ENCODE measurements around the gene GPSM1. TPM values are rescaled to one million over a fixed set of nuclear protein-coding genes. Genes with fewer than 3 reads are reported as not detected.
"Not testable (repeated sequence)": the region's sequence is repeated elsewhere in the genome, so short reads cannot be mapped to it uniquely, and the experiment has no call there.

The GPSM1 gene
- total RNA-seq, 1 donor from 2014 or later = 16.6 TPM

- no peak for DNase-seq (ENCODE audit: low spot score)
Measured at GRCh38 chr9:136317695-136318094, 9.6 kb upstream of the GPSM1 start.

GRCh38 chr9:136318111-136318775 lies 9.1 kb upstream of the GPSM1 start:
- no peak for DNase-seq (ENCODE audit: low spot score)

DNA sequence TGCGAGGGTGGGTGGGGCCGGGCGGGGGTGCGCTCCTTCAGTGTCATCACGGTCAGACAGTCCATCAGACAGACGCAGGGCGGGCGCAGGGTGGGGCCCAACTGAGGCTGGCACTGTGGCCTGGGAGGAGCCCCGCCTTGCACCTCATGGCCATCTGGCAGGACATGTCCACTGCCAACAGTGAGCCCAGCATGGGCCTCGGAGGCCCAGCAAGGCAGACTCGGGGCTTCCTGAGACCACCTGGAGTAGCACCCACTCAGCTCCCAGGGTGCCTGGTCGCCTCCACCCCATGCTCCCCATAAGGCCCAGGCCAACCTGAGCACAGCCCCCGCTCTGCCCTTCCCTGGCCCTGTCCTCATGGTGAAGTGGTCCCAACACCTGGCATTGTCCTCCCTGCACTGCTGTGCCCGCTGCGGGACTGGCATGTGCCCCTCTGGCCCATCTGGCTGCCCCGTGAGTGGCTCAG lies 8.5 kb upstream of the GPSM1 start:
- DNase-seq (ENCODE audit: low spot score) = no peak

DNA sequence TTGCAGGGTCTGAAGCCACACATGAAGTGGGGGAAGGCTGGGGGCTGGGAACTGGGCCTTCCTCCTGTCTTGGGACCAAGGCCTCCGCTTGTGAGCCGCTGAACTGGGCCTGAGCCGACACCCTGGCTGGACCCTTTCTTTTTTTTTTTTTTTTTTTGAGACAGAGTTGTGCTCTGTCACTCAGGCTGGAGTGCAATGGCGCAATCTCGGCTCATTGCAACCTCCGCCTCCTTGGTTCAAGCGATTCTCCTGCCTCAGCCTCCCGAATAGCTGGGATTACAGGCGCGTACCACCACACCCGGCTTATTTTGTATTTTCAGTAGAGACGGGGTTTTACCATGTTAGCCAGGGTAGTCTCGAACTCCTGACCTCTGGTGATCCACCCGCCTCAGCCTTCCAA lies 8.1 kb upstream of the GPSM1 start:
- not testable (repeated sequence) for DNase-seq (ENCODE audit: low spot score)

DNA sequence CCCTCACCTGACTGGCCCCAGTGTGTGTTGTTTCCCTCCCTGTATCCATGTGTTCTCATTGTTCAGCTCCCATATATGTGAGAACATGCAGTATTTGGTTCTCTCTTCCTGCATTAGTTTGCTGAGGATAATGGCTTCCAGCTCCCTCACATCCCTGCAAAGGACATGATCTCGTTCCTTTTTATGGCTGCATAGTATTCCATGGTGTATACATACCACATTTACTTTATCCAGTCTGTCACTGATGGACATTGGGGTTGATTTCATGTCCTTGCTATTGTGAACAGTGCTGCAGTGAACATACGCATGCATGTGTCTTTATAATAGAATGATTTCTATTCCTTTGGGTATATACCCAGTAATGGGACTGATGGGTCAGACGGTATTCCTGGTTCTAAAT lies 7.4 kb upstream of the GPSM1 start:
- not testable (repeated sequence) for DNase-seq (ENCODE audit: low spot score)

GRCh38 chr9:136320972-136321371 lies 6.4 kb upstream of the GPSM1 start:
- DNase-seq (ENCODE audit: low spot score) = not testable (repeated sequence)

DNA sequence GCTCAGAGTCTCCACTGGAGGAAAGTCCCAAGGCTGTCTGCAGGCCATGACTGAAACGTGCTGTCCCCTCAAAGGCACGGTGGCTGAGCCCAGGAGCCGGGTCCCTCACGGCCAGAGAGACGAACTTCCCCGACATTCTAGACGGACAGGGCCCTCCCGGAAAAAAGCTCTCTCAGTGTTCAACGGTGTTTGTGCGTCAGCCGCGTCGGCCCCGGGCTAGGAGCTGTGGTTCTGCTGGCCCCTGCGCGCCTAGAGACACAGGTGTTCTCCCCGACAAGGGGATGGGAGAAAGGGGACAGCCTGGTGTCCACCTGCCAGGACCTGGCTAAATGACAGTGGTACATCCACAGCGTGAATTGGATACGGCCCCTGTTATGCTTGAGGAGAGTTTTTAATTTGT lies 5.8 kb upstream of the GPSM1 start:
- no peak for DNase-seq (ENCODE audit: low spot score)

DNA sequence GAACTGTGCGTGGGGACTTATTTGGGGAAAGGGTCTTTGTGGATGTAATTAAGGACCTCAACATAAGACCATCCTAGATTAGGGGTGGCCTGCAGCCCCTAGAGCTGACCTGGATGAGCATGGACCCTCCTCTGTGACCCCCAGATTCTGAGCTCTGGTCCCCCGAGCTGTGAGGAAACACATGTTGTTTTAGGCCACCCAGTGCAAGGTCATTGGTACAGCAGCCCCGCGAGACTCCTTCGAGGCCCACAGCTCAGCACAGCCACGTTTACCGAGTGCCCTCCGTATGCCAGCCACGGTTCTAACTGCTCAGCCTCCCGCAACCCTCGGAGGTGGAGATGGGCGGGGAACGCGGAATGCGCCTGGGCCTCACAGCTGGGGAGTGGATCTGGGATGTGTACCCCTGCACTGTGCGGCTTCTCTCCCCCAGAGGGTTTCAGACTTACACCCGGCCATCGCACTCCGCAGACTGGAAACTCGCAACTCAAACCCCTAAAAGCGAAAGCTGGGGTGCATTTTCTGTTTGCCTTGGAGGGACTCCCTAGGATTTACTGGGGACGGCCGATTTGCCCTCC lies 4.5 kb upstream of the GPSM1 start:
- no peak for DNase-seq (ENCODE audit: low spot score)

- no peak for DNase-seq (ENCODE audit: low spot score)
Measured at GRCh38 chr9:136323371-136323789, 4.0 kb upstream of the GPSM1 start.

- no peak for DNase-seq (ENCODE audit: low spot score)
Measured at GRCh38 chr9:136324501-136325300, 2.6 kb upstream of the GPSM1 start.

GRCh38 chr9:136325358-136325757 lies 2.0 kb upstream of the GPSM1 start:
- DNase-seq (ENCODE audit: low spot score) = no peak

GRCh38 chr9:136326061-136326760 lies 1.1 kb upstream of the GPSM1 start:
- no peak for DNase-seq (ENCODE audit: low spot score)

GRCh38 chr9:136326761-136327303 lies 507 bp upstream of the GPSM1 start:
- DNase-seq (ENCODE audit: low spot score) = no peak

GRCh38 chr9:136328011-136328621 lies 777 bp downstream of the GPSM1 start:
- no peak for DNase-seq (ENCODE audit: low spot score)

GRCh38 chr9:136328622-136329041 lies 1.3 kb downstream of the GPSM1 start:
- no peak for DNase-seq (ENCODE audit: low spot score)

- no peak for DNase-seq (ENCODE audit: low spot score)
Measured at GRCh38 chr9:136329211-136329627, 1.9 kb downstream of the GPSM1 start.

DNA sequence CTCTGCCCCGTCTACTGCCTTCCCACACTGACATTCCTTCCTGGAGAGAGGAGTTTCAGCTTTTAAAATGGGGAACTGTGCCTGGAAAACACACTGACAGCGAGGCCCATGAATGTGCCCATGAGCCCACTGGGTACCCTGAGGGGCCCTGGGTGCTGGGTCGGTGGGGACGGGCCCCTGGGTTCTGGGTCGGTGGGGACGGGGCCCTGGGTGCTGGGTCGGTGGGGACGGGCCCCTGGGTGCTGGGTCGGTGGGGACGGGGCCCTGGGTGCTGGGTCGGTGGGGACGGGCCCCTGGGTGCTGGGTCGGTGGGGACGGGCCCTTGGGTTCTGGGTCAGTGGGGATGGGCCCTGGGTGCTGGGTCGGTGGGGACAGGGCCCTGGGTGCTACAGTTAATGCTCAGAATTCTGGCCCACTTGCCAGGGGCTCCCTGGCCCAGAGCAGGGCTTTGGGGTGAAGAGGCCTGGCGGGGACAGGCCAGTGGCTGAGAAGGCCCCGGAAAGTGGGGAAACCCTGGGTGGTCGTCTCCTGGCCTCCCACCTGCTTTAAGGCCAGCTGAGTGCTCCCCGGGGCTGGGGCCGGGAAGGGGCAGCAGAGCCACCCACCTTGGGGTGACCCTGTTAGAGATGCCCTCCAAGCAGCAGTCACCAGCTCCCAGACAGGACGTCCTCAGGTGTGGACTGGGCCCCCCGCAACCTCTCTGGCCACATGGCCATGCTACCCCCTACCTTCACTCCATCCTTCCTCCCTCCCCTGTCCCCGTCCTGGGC lies 2.5 kb downstream of the GPSM1 start:
- no peak for DNase-seq (ENCODE audit: low spot score)

DNA sequence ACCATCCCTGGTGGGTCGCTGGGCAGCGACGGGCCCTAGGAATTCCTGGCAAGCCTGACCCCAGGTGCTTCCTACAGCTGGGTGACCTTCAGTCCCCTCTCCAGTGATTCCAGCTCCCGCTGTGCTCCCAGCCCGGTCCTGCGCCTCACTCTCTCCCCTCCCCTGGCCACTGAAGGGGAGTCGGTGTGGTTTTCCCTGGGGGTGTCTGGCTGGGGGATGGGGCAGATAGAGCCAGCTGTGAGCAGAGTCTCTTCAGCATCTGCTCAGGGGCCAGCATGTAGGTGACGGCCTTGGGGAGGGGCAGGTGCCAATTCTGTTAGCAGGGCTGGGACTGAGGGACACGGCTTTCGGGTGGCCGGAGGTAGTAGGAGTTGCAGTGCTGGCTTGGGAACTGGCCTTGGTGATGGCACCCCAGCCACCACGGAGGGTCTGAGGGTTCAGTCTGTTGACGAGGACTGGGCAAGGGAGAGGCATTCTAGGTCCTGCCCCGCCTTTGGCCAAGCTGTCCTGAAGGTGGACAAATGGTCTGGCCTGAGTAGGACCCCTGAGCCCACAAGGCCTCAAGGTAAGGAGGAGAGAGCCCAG lies 3.2 kb downstream of the GPSM1 start:
- no peak for DNase-seq (ENCODE audit: low spot score)

GRCh38 chr9:136331030-136331429 lies 3.7 kb downstream of the GPSM1 start:
- DNase-seq (ENCODE audit: low spot score) = no peak
